HG02884 (cell line): ENCODE results near the gene FGFR3.

Experiments
- ATAC-seq: cut with Tn5 transposase; IDR thresholded peaks from one replicate; pipeline ENCODE4 v1.9.1; 2021; ENCODE audit warnings: mild to moderate bottlenecking, moderate library complexity; ENCODE audit not compliant: unreplicated experiment

FGFR3 gene

GRCh38 chr4:1769692-1770091, 23.4 kb upstream of the FGFR3 start:
- ATAC-seq: no peak

GRCh38 chr4:1770245-1770644, 22.8 kb upstream of the FGFR3 start:
- no peak for ATAC-seq

- ATAC-seq: no peak
These were observed 22.3 kb upstream of the FGFR3 start for GRCh38 chr4:1770791-1771231.

GRCh38 chr4:1771555-1772305, 21.4 kb upstream of the FGFR3 start:
- no peak for ATAC-seq

GRCh38 chr4:1772853-1773538, 20.1 kb upstream of the FGFR3 start:
- no peak for ATAC-seq

- ATAC-seq: no peak
These were observed 19.3 kb upstream of the FGFR3 start for GRCh38 chr4:1773754-1774153.

GRCh38 chr4:1775731-1776500, 17.2 kb upstream of the FGFR3 start:
- no peak for ATAC-seq

- ATAC-seq: no peak
These were observed 16.5 kb upstream of the FGFR3 start for GRCh38 chr4:1776521-1777161.

GRCh38 chr4:1777822-1778641, 15.1 kb upstream of the FGFR3 start:
- no peak for ATAC-seq

GRCh38 chr4:1778642-1779392, 14.3 kb upstream of the FGFR3 start:
- no peak for ATAC-seq

GRCh38 chr4:1779588-1780382, 13.3 kb upstream of the FGFR3 start:
- ATAC-seq: no peak

- ATAC-seq: no peak
These were observed 12.7 kb upstream of the FGFR3 start for GRCh38 chr4:1780435-1780834.

GRCh38 chr4:1783015-1783414, 10.1 kb upstream of the FGFR3 start:
- no peak for ATAC-seq

- ATAC-seq: no peak
These were observed 9.1 kb upstream of the FGFR3 start for GRCh38 chr4:1783970-1784369.

- ATAC-seq: no peak
These were observed 8.7 kb upstream of the FGFR3 start for GRCh38 chr4:1784395-1784788.

GRCh38 chr4:1784789-1785591, 8.1 kb upstream of the FGFR3 start:
- ATAC-seq: no peak

- ATAC-seq: no peak
These were observed 7.5 kb upstream of the FGFR3 start for GRCh38 chr4:1785592-1785991.
